ENCODE results near the gene PTRH1. TPM values are rescaled to one million over a fixed set of nuclear protein-coding genes. Genes with fewer than 3 reads are reported as not detected.

Gene PTRH1
- total RNA-seq, 2 experiments from 2014 or later = 20.9 to 22.7 TPM

DNA sequence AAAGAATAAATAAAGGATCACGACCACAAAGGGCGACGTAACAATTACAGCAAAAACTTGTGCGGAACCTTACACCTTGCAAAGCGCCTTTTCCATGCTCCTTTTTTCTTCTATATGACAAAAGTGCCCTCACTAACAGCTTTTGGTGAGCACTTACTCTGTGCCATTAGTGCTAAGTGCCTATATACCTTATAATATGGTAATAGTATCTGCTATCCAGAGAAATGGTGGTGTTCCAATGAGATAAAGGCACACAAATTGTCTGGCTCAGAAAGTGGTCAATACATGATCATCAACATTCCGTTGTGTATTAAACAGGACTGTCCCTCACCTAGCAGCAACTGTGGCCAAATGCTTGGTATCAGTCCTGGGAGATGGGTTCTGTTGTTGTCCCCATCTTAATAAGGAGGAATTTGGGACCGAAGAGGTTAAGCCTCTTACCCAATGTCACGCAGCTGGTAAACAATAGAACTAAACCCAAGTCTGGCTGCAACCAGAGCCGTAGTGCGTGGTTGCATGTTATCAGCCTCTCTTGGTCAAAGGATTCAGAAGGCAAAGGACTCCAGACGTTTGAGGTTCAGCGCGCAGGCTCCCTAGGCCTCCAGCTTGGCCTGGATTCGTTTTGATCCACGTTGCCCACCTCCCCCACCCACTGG, 20.2 kb upstream of the PTRH1 start:
- intact Hi-C loops (cut with micrococcal nuclease) = loop anchor here (1.0 to 2.0 kb wide), 5 partner anchors 36 to 231 kb away; no protein-coding TSS in a partner anchor
- Mint-ChIP-seq H3K27ac (peak overlapping the region; percentile 67), H3K27me3 (no peaks in the 10 kb centered on the region), H3K36me3 (peaks cover 8% of the 10 kb centered on the region), H3K4me1 (ENCODE audit: low read depth) (peaks cover 12% of the 10 kb centered on the region), H3K4me3 (peak overlapping the region; percentile 74), H3K9me3 (no peaks in the 10 kb centered on the region)
- CTCF ChIA-PET = interaction anchor here (0.8 to 4.2 kb wide), 49 partner anchors 9 to 521 kb away, joined by 3 to 84 read pairs (median 7); partner anchors contain the start of genes CDK9, CFAP157, ENG and FPGS
- POLR2A ChIA-PET = interaction anchor here (1.1 to 2.4 kb wide), 11 partner anchors 9 to 181 kb away, joined by 3 to 13 read pairs (median 6); partner anchors contain the start of genes CDK9, PTRH1, SH2D3C and ST6GALNAC4
- DNase-seq = no peak

DNA sequence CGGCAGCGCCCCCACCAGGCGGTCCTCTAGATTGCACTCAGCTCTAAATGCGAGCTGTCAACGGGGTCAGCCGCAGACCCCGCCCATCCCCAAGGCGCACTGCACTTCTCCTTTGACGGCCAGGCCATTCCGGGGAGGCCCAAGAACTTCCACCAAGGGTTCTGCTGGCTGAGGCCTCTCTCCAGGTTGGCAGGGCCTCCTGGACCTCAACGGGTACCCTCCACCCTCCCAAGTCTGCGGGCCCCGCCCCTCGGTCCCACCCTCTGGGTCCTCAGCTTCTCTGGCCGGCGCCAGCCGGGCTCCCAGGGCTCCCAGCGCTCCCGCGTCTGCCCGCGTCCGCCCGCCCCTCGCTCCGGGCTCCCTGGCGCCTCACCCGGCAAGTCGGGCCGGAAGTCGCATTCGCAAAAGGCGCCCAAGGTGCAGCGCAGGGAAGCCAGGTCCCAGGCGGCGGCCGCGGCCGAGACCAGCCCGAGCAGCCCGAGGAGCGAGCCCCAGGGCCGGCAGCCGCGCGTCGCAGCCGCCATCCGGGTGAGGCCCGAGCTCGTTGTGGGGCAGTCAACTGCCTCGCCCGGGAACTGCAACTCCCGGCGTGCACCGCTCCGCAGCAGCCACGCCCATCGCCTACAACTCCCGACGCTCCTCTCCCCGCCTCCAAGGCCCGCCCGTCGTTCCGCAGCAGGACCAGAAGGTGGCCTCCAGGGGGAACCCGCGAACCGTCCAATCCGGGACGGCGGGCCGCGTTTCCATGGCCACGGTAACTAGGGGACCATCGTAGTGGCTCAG, 19.5 kb upstream of the PTRH1 start, which contains the start of gene TOR2A:
TOR2A (minus strand) TSS at position 548 of the 783 bp plus-strand sequence; CDS start at position 524, 24 bp downstream.
- DNase-seq = peak; percentile 99
- Mint-ChIP-seq H3K27me3 (no peaks in the 10 kb centered on the region), H3K27ac (peak within 1 kb of the TSS; percentile 76), H3K9me3 (no peaks in the 10 kb centered on the region), H3K36me3 (peaks cover 8% of the 10 kb centered on the region), H3K4me1 (ENCODE audit: low read depth) (peaks cover 12% of the 10 kb centered on the region), H3K4me3 (peak within 1 kb of the TSS; percentile 74)
- intact Hi-C loops (cut with micrococcal nuclease) = loop anchor here (1.0 to 2.0 kb wide), 8 partner anchors 20 to 230 kb away; partner anchors contain the start of gene PTRH1
- ChIA-PET CTCF (interaction anchor here (0.6 to 4.2 kb wide), 90 partner anchors 9 to 520 kb away, joined by 3 to 84 read pairs (median 4); partner anchors contain the start of genes BBLN, CDK9, CFAP157 and ENG), POLR2A (interaction anchor here (0.8 to 2.4 kb wide), 19 partner anchors 9 to 284 kb away, joined by 3 to 13 read pairs (median 4); partner anchors contain the start of genes CDK9, LRSAM1, PTRH1 and RPL12)

DNA sequence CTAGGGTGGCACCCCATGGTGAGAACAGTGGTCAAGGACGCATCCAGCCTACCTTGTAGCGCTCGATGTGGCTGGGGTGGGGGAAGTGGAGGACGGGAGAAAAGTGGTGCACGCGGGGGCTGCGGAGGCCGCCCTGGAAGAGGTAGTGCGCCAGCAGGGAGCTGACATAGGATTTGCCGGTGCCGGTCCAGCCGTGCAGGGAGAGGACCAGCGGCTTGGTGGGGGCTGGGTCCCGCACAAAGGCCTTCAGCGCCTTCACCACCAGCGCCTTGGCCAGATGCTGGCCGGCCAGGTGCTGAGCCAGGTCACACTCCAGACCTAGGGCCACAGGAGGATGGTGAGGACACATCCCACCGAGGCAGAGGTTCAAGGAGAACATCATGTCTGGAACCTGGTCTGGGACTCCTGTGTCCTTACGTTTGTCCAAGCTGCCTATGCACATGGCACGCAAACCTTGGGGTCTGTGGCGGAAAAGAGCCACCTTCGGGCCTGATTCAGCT, 18.8 kb upstream of the PTRH1 start:
- H3K36me3 Mint-ChIP-seq = peaks cover 8% of the 10 kb centered on the region

GRCh38 chr9:127733614-127734013, 18.2 kb upstream of the PTRH1 start:
- Mint-ChIP-seq H3K4me3 (peak overlapping the region; percentile 74), H3K36me3 (peaks cover 8% of the 10 kb centered on the region), H3K27me3 (no peaks in the 10 kb centered on the region), H3K4me1 (ENCODE audit: low read depth) (peaks cover 12% of the 10 kb centered on the region), H3K27ac (peak overlapping the region; percentile 76), H3K9me3 (no peaks in the 10 kb centered on the region)
- intact Hi-C loops (cut with micrococcal nuclease) = loop anchor here (1.0 to 2.0 kb wide), 4 partner anchors 18 to 229 kb away; partner anchors contain the start of gene PTRH1
- DNase-seq = no peak
- CTCF ChIA-PET = interaction anchor here (0.8 to 4.2 kb wide), 11 partner anchors 18 to 216 kb away, joined by 3 to 84 read pairs (median 14); partner anchors contain the start of genes CDK9, PTRH1 and TTC16
- POLR2A ChIA-PET = interaction anchor here (0.5 to 2.4 kb wide), 3 partner anchors 11 to 183 kb away, joined by 4 to 8 read pairs (median 6); partner anchors contain the start of gene ST6GALNAC4

More for the DNA sequence above, 18.8 kb upstream of the PTRH1 start:
- CTCF ChIA-PET = interaction anchor here (0.6 to 4.2 kb wide), 77 partner anchors 10 to 519 kb away, joined by 3 to 84 read pairs (median 5); partner anchors contain the start of genes BBLN, CDK9, CFAP157 and ENG
- no peak for DNase-seq
- Mint-ChIP-seq H3K9me3 (no peaks in the 10 kb centered on the region), H3K4me1 (ENCODE audit: low read depth) (peaks cover 12% of the 10 kb centered on the region), H3K4me3 (peak overlapping the region; percentile 74), H3K27me3 (no peaks in the 10 kb centered on the region), H3K27ac (peak overlapping the region; percentile 76)
- POLR2A ChIA-PET = interaction anchor here (0.5 to 2.4 kb wide), 20 partner anchors 10 to 283 kb away, joined by 3 to 13 read pairs (median 4); partner anchors contain the start of genes CDK9, LRSAM1, PTRH1 and RPL12
- intact Hi-C loops (cut with micrococcal nuclease) = loop anchor here (1.0 to 2.0 kb wide), 4 partner anchors 19 to 229 kb away; partner anchors contain the start of gene PTRH1

DNA sequence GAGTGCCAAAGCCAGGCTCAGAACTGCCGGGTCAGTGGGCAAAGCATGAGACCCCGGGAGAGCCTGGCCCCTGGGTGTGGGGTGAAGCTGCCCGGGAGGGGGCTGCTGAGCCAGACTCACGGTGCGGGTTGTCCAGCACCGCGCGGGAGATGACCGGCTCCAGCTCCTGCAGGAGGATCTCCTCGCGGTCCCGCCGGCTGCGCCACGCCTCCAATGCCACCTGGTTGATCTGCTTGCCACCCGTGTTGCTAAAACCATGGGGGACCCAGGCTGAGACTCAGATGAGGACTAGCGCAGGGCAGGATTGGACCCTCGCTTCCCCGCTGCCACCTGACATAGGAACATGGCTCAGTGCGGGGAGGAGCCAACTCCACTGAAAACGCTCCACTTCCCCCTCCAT, 17.0 kb upstream of the PTRH1 start:
- Mint-ChIP-seq H3K4me1 (ENCODE audit: low read depth) (peaks cover 12% of the 10 kb centered on the region), H3K27me3 (no peaks in the 10 kb centered on the region), H3K9me3 (no peaks in the 10 kb centered on the region), H3K4me3 (no peak overlapping the region), H3K27ac (no peak overlapping the region), H3K36me3 (peaks cover 1% of the 10 kb centered on the region)
- ChIA-PET CTCF (interaction anchor here (3.8 to 4.2 kb wide), 2 partner anchors 143 to 189 kb away, joined by 46 to 57 read pairs; no protein-coding TSS in a partner anchor), POLR2A (no interaction called here)
- DNase-seq = no peak
- intact Hi-C loops (cut with micrococcal nuclease) = no loop called here

GRCh38 chr9:127731938-127732337, 16.5 kb upstream of the PTRH1 start:
- DNase-seq = no peak
- Mint-ChIP-seq H3K36me3 (no peaks in the 10 kb centered on the region), H3K27ac (no peak overlapping the region), H3K4me3 (no peak overlapping the region), H3K9me3 (no peaks in the 10 kb centered on the region), H3K4me1 (ENCODE audit: low read depth) (peaks cover 12% of the 10 kb centered on the region), H3K27me3 (no peaks in the 10 kb centered on the region)
- intact Hi-C loops (cut with micrococcal nuclease) = no loop called here
- ChIA-PET CTCF (interaction anchor here (0.6 to 4.2 kb wide), 3 partner anchors 32 to 189 kb away, joined by 3 to 57 read pairs (median 46); no protein-coding TSS in a partner anchor), POLR2A (no interaction called here)

DNA sequence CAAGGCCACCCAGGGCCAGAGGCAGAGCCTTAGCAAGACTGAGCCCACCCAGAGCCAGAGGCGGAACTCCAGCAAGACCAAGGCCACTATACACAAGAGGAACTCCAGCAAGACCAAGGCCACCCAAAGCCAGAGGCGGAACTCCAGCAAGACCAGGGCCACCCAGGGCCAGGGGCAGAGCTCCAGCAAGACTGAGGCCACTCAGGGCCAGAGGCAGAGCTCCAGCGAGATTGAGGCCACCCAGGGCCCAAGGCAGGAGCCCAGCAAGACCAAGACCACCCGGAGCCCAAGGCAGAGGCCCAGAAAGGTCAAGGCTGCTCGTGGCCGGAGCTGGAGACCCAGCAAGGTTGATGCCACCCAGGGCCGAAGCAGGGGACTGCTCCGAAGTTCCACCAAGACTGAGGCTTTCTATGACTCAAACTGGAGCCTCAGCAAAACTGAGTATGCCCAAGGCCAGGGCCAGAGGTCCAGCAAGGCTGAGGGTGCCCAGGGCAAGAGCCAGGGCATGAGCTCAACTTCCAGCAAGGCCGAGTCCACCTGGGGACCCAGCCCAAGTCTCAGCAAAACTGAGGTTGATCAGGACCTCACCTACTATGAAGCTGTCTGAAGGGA, 15.4 kb upstream of the PTRH1 start:
- CTCF ChIA-PET = interaction anchor here (0.6 to 0.7 kb wide), 2 partner anchors 31 to 227 kb away, joined by 3 read pairs; no protein-coding TSS in a partner anchor
- Mint-ChIP-seq H3K4me1 (ENCODE audit: low read depth) (peaks cover 12% of the 10 kb centered on the region), H3K27me3 (no peaks in the 10 kb centered on the region), H3K4me3 (no peak overlapping the region), H3K36me3 (no peaks in the 10 kb centered on the region), H3K27ac (no peak overlapping the region), H3K9me3 (no peaks in the 10 kb centered on the region)
- no peak for DNase-seq
- POLR2A ChIA-PET = interaction anchor here (1.1 kb wide), 1 partner anchor 15 kb away, joined by 3 read pairs; the partner anchor contains the start of genes PTRH1 and TTC16
- intact Hi-C loops (cut with micrococcal nuclease) = no loop called here

- no peaks in the 10 kb centered on the region for H3K9me3 Mint-ChIP-seq
- no peak for DNase-seq
- ChIA-PET POLR2A (interaction anchor here (1.1 kb wide), 1 partner anchor 14 kb away, joined by 3 read pairs; the partner anchor contains the start of genes PTRH1 and TTC16), CTCF (no interaction called here)
- H3K27me3 Mint-ChIP-seq = no peaks in the 10 kb centered on the region
- intact Hi-C loops (cut with micrococcal nuclease) = no loop called here
- H3K36me3 Mint-ChIP-seq = no peaks in the 10 kb centered on the region
- no peak overlapping the region for H3K27ac Mint-ChIP-seq
- peaks cover 12% of the 10 kb centered on the region for H3K4me1 Mint-ChIP-seq (ENCODE audit: low read depth)
- no peak overlapping the region for H3K4me3 Mint-ChIP-seq
Observed at GRCh38 chr9:127730262-127730661, 14.8 kb upstream of the PTRH1 start.

DNA sequence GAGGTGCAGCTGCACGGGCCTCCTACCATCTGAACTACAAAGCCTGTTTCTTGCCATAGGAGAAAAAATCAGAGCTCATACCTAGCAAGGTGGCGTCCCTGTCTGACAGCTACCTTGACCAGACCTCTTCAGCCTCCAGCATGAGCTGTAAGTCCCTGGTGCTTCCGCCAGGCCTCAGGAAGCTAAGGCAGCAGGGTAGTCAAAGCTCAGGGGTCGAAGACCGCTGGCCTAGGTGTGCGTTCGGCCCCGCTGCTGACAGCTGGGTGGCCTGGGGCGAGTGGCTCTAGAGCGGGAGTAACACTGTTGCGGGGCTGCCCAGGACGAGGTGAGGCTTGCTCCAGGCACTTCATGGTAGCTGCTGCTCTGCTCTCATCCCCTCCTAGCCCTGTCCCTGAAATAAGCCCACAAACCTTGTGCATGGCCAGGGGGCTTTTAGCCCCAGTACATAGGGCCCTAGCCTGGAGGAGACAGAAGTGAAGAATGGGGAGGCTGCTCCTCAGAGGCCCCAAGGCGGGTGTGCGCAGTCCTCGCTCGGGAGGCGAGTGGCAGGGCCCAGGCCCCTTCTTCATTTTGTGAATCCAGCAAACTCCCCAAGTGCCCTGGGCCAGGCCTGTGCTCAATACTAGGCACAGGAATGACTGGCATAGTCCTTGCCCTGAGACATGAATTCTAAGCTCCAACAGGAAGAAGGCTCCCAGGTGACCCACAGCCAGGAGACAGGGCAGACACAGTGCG, 14.2 kb upstream of the PTRH1 start:
- intact Hi-C loops (cut with micrococcal nuclease) = no loop called here
- no peak overlapping the region for H3K27ac Mint-ChIP-seq
- H3K9me3 Mint-ChIP-seq = no peaks in the 10 kb centered on the region
- H3K4me3 Mint-ChIP-seq = no peak overlapping the region
- peaks cover 12% of the 10 kb centered on the region for H3K4me1 Mint-ChIP-seq (ENCODE audit: low read depth)
- no peaks in the 10 kb centered on the region for H3K36me3 Mint-ChIP-seq
- H3K27me3 Mint-ChIP-seq = no peaks in the 10 kb centered on the region
- POLR2A ChIA-PET = no interaction called here
- DNase-seq = no peak
- CTCF ChIA-PET = interaction anchor here (0.8 to 1.5 kb wide), 3 partner anchors 140 to 203 kb away, joined by 3 to 5 read pairs (median 3); no protein-coding TSS in a partner anchor

GRCh38 chr9:127728808-127729207, 13.3 kb upstream of the PTRH1 start:
- ChIA-PET POLR2A (no interaction called here), CTCF (interaction anchor here (0.8 to 1.5 kb wide), 3 partner anchors 139 to 202 kb away, joined by 3 to 5 read pairs (median 3); no protein-coding TSS in a partner anchor)
- no peak overlapping the region for H3K4me3 Mint-ChIP-seq
- no peak overlapping the region for H3K27ac Mint-ChIP-seq
- no peaks in the 10 kb centered on the region for H3K27me3 Mint-ChIP-seq
- intact Hi-C loops (cut with micrococcal nuclease) = no loop called here
- H3K9me3 Mint-ChIP-seq = no peaks in the 10 kb centered on the region
- peaks cover 4% of the 10 kb centered on the region for H3K4me1 Mint-ChIP-seq (ENCODE audit: low read depth)
- H3K36me3 Mint-ChIP-seq = no peaks in the 10 kb centered on the region
- DNase-seq = no peak

All from activated CD4-positive, alpha-beta memory T cell treated with anti-CD3 and anti-CD28 coated beads for 36 hours (primary cell).